Bronchial smooth muscle cell (primary cell): ENCODE measurements around the gene IRAG1. TPM values are rescaled to one million over a fixed set of nuclear protein-coding genes. Genes with fewer than 3 reads are reported as not detected.

ENCODE experiments used
- total RNA-seq: library from RNA; depleted of rRNA; stranded (reverse); fragments of >200 nt; gene quantifications from 2 replicates; pipeline ENCODE4 v1.2.1, GENCODE V29; 2014

IRAG1 gene, protein sequence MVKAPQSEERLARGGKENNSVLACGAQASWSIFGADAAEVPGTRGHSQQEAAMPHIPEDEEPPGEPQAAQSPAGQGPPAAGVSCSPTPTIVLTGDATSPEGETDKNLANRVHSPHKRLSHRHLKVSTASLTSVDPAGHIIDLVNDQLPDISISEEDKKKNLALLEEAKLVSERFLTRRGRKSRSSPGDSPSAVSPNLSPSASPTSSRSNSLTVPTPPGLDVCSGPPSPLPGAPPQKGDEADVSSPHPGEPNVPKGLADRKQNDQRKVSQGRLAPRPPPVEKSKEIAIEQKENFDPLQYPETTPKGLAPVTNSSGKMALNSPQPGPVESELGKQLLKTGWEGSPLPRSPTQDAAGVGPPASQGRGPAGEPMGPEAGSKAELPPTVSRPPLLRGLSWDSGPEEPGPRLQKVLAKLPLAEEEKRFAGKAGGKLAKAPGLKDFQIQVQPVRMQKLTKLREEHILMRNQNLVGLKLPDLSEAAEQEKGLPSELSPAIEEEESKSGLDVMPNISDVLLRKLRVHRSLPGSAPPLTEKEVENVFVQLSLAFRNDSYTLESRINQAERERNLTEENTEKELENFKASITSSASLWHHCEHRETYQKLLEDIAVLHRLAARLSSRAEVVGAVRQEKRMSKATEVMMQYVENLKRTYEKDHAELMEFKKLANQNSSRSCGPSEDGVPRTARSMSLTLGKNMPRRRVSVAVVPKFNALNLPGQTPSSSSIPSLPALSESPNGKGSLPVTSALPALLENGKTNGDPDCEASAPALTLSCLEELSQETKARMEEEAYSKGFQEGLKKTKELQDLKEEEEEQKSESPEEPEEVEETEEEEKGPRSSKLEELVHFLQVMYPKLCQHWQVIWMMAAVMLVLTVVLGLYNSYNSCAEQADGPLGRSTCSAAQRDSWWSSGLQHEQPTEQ
- 5.7 and 6.8 TPM in 2 replicates for total RNA-seq

DNA sequence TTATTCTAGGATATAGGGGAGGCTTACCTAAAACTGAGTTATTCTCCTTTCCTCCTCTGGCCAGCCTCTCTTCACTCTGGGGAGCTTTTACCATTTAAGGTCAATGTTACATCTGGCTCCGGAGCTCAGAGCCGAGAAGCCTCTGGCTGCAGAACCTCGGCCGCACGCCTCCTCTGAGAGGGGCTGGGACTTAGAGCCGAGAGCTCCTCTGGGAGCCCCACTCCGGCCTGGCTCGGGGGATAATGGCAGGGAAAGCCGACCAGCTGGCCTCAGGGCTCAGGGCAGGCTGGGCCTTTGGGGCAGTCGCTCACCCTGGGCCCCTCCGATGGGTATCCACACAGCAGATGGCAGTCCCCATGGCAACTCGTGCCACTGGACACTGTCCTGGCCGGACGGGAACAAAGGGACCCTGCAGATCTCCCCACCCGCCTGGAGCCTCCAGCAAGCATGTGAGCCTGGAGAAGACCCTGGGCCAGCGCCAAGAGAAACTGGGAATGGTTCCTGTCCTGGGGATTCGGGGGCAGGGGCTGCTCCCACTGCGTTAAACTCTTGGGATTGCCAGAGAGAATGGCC lies at the start of gene IRAG1:
TSS of gene IRAG1 (minus strand) at position 247 of the 573 bp plus-strand sequence. CDS start at position 94, 153 bp downstream.

Other genes starting within 250 kb of the IRAG1 start
- 2.5 and 3.8 TPM in 2 replicates for gene AMPD3, start 238.5 kb downstream of the IRAG1 start, total RNA-seq
- gene RNF141, start 152.6 kb downstream of the IRAG1 start, total RNA-seq, result 29.6 and 41.5 TPM in 2 replicates
- gene LYVE1, start 125.1 kb downstream of the IRAG1 start, total RNA-seq, result not detected in 2 replicates
- 25.4 and 26.6 TPM in 2 replicates for gene CTR9, start 57.5 kb upstream of the IRAG1 start, total RNA-seq
- gene EIF4G2, start 115.2 kb upstream of the IRAG1 start, total RNA-seq, result 518 and 540 TPM in 2 replicates
- 23.0 and 29.5 TPM in 2 replicates for gene ZBED5, start 164.3 kb upstream of the IRAG1 start, total RNA-seq